OCI-LY3 (cell line): ENCODE measurements around the gene FMNL2.

Experiments
- EZH2phosphoT487 ChIP-seq: fragments of 200-600 bp; shearing (Covaris generic); IDR thresholded peaks from 2 replicates; pipeline ENCODE4 v1.6.1; 2018; ENCODE audit warnings: antibody characterized with exemption, mixed run types, low read depth
- TF ChIP-seq, protein P1 (sequence below): fragments of 200-600, 300-600 bp; sonication (generic); IDR thresholded peaks from 2 replicates; pipeline ENCODE4 v1.5.1; 2014; ENCODE audit warnings: antibody characterized with exemption, low read length, low read depth

GRCh38 chr2:152479282-152479681 is 144.3 kb downstream of the FMNL2 start:
- TF ChIP-seq, protein P1, sequence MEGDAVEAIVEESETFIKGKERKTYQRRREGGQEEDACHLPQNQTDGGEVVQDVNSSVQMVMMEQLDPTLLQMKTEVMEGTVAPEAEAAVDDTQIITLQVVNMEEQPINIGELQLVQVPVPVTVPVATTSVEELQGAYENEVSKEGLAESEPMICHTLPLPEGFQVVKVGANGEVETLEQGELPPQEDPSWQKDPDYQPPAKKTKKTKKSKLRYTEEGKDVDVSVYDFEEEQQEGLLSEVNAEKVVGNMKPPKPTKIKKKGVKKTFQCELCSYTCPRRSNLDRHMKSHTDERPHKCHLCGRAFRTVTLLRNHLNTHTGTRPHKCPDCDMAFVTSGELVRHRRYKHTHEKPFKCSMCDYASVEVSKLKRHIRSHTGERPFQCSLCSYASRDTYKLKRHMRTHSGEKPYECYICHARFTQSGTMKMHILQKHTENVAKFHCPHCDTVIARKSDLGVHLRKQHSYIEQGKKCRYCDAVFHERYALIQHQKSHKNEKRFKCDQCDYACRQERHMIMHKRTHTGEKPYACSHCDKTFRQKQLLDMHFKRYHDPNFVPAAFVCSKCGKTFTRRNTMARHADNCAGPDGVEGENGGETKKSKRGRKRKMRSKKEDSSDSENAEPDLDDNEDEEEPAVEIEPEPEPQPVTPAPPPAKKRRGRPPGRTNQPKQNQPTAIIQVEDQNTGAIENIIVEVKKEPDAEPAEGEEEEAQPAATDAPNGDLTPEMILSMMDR, result no peak
- no peak for TF ChIP-seq EZH2phosphoT487
